OCI-LY1 (cell line): ENCODE measurements around the gene PCDHB10.
"Not testable (repeated sequence)": the region's sequence is repeated elsewhere in the genome, so short reads cannot be mapped to it uniquely, and the experiment has no call there.

Source experiments
- H2AFZ ChIP-seq: fragments of 200-600 bp; sonication (generic), shearing (Covaris generic); 2 replicates; pipeline ENCODE4 v1.6.0; 2014; ENCODE audit warnings: antibody characterized with exemption, mild to moderate bottlenecking, low read length
- H3F3A ChIP-seq: fragments of 200-600 bp; sonication (generic), shearing (Covaris generic); 2 replicates; pipeline ENCODE4 v1.6.0; 2014; ENCODE audit warnings: mild to moderate bottlenecking, antibody characterized with exemption, low read length, moderate library complexity; ENCODE audit not compliant: insufficient read depth
- H3K27ac ChIP-seq: fragments of 200-600 bp; sonication (generic); 2 replicates; pipeline ENCODE4 v1.5.1; 2014; ENCODE audit warnings: low read length, mixed run types, mild to moderate bottlenecking, low read depth; ENCODE audit not compliant: poor library complexity, severe bottlenecking
- H3K27me3 ChIP-seq: fragments of 200-600 bp; sonication (generic); 2 replicates; pipeline ENCODE4 v1.6.0; 2014; ENCODE audit warnings: antibody characterized with exemption, mild to moderate bottlenecking, low read length, moderate library complexity; ENCODE audit not compliant: insufficient read depth
- H3K36me3 ChIP-seq: fragments of 200-600 bp; sonication (generic); 2 replicates; pipeline ENCODE4 v1.6.1; 2014; ENCODE audit warnings: mild to moderate bottlenecking, antibody characterized with exemption, low read length, moderate library complexity, mixed read lengths; ENCODE audit not compliant: insufficient read depth
- H3K4me1 ChIP-seq: fragments of 200-600 bp; sonication (generic); 2 replicates; pipeline ENCODE4 v1.5.1; 2014; ENCODE audit warnings: mild to moderate bottlenecking, low read length, moderate library complexity; ENCODE audit not compliant: insufficient read depth, severe bottlenecking
- H3K4me2 ChIP-seq: fragments of 200-600 bp; sonication (generic), shearing (Covaris generic); 2 replicates; pipeline ENCODE4 v1.6.1; 2014; ENCODE audit warnings: low read length
- H3K4me3 ChIP-seq: fragments of 200-600 bp; sonication (generic); 2 replicates; pipeline ENCODE4 v1.5.1; 2014; ENCODE audit warnings: low read length, low read depth, mild to moderate bottlenecking, mixed read lengths; ENCODE audit not compliant: poor library complexity, severe bottlenecking
- H3K79me2 ChIP-seq: fragments of 200-600 bp; shearing (Covaris generic); 2 replicates; pipeline ENCODE4 v1.6.1; 2016; ENCODE audit warnings: mixed run types, low read length, mixed read lengths; ENCODE audit not compliant: insufficient read depth
- H3K9ac ChIP-seq: fragments of 200-600 bp; sonication (generic), shearing (Covaris generic); 2 replicates; pipeline ENCODE4 v1.6.1; 2014; ENCODE audit warnings: mild to moderate bottlenecking, low read length, mixed read lengths
- H3K9me2 ChIP-seq: fragments of 200-600 bp; sonication (generic), shearing (Covaris generic); 2 replicates; pipeline ENCODE4 v1.6.1; 2014; ENCODE audit warnings: low read depth, mild to moderate bottlenecking, low read length, mixed read lengths
- H3K9me3 ChIP-seq: fragments of 200-600 bp; shearing (Covaris generic); 2 replicates; pipeline ENCODE4 v1.6.1; 2014; ENCODE audit warnings: low read length, mixed read lengths
- H4K20me1 ChIP-seq: fragments of 200-600 bp; sonication (generic), shearing (Covaris generic); 2 replicates; pipeline ENCODE4 v1.6.0; 2016; ENCODE audit warnings: mild to moderate bottlenecking, low read length; ENCODE audit not compliant: insufficient read depth
- CTCF ChIP-seq: fragments of 200-600 bp; sonication (generic), shearing (Covaris generic); IDR thresholded peaks from 2 replicates; pipeline ENCODE4 v1.5.1; 2017; ENCODE audit warnings: mild to moderate bottlenecking, antibody characterized with exemption, low read length, moderate library complexity, mixed read lengths
- EZH2 ChIP-seq: fragments of 200-600 bp; sonication (generic), shearing (Covaris generic); IDR thresholded peaks from 2 replicates; pipeline ENCODE4 v1.8.0; 2017; ENCODE audit warnings: borderline replicate concordance, mixed run types, mild to moderate bottlenecking, antibody characterized with exemption, low read length, moderate library complexity, mixed read lengths

The PCDHB10 gene

DNA sequence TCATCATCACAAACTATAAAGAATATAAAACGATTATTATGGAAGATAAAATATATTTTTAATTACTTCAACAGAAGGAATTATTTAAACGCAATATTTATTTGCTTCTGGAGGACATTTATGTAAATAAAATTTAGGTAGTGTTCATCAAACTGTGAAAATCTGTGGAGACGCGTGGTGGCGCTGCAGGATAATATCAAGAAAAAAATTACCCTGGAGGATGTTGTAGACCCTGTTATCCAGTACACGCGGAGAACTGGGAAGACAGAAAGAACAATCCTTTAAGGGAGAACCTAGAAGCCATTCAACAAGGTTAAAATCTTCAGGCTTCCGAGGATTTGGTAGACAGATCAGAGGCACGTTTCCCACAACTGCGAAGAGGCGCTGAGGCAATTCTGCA lies 16.3 kb downstream of the PCDHB10 start, which contains the start of gene PCDHB12:
PCDHB12 (plus strand) TSS at position 242 of the 400 bp plus-strand sequence. CDS start 189 bp downstream, outside the sequence.
- Histone ChIP-seq H2AFZ (no peak within 1 kb of the TSS), H3K9ac (no peak within 1 kb of the TSS), H3K4me2 (no peak within 1 kb of the TSS), H3K4me3 (no peak within 1 kb of the TSS), H4K20me1 (no peaks in the 10 kb centered on the region), H3K4me1 (no peaks in the 10 kb centered on the region), H3F3A (no peaks in the 10 kb centered on the region), H3K27ac (no peak within 1 kb of the TSS), H3K79me2 (no peaks in the 10 kb centered on the region), H3K36me3 (no peaks in the 10 kb centered on the region), H3K9me3 (no peaks in the 10 kb centered on the region), H3K27me3 (no peaks in the 10 kb centered on the region), H3K9me2 (no peaks in the 10 kb centered on the region)
- TF ChIP-seq CTCF (peak; percentile 34), EZH2 (no peak)

- H2AFZ ChIP-seq, H3K27ac ChIP-seq, H3K79me2 ChIP-seq, H3K27me3 ChIP-seq, H3K9me2 ChIP-seq, H3K9me3 ChIP-seq, H3K36me3 ChIP-seq, H3K4me2 ChIP-seq, H3K9ac ChIP-seq, H3K4me1 ChIP-seq, H4K20me1 ChIP-seq, H3K4me3 ChIP-seq, H3F3A ChIP-seq: not testable (repeated sequence)
Observed at GRCh38 chr5:141210281-141210680, 18.1 kb downstream of the PCDHB10 start.

- H3K9me2 ChIP-seq, H3F3A ChIP-seq, H3K27ac ChIP-seq, H3K79me2 ChIP-seq, H3K9ac ChIP-seq, H3K4me3 ChIP-seq, H3K4me1 ChIP-seq, H2AFZ ChIP-seq, H3K4me2 ChIP-seq, H3K27me3 ChIP-seq, H3K9me3 ChIP-seq, H4K20me1 ChIP-seq, H3K36me3 ChIP-seq: not testable (repeated sequence)
Observed at GRCh38 chr5:141210849-141211248, 18.7 kb downstream of the PCDHB10 start.

DNA sequence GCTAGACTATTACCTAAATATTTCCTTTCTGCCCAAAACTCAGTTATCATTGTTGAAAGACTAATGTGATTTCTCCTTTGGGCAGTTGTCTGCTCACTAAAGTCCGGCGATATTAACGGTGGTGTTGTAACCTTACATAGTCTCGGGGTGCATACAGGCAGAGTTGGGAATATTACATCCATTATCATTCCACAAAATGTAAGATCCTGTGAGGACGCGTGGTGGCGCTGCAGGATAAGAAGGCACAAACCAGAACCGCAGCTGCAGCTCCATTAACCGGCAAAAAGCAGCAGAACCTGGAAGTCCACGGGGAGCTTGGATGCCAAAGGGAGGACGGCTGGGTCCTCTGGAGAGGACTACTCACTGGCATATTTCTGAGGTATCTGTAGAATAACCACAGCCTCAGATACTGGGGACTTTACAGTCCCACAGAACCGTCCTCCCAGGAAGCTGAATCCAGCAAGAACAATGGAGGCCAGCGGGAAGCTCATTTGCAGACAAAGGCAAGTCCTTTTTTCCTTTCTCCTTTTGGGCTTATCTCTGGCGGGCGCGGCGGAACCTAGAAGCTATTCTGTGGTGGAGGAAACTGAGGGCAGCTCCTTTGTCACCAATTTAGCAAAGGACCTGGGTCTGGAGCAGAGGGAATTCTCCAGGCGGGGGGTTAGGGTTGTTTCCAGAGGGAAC lies 21.6 kb downstream of the PCDHB10 start, which contains the start of gene PCDHB13:
PCDHB13 (plus strand) TSS at position 264 of the 684 bp plus-strand sequence; CDS start at position 469, 205 bp downstream.
- not testable (repeated sequence) for H3K4me2 ChIP-seq, H3K27me3 ChIP-seq, H4K20me1 ChIP-seq, H3K9me3 ChIP-seq, H3K27ac ChIP-seq, H3K9me2 ChIP-seq, H3K9ac ChIP-seq, H3K36me3 ChIP-seq, H3K4me1 ChIP-seq, H3F3A ChIP-seq, H2AFZ ChIP-seq, H3K79me2 ChIP-seq, H3K4me3 ChIP-seq
- peak; percentile 26; the same call in 1 of the 2 replicates for TF ChIP-seq CTCF

GRCh38 chr5:141214583-141214982 lies 22.4 kb downstream of the PCDHB10 start:
- not testable (repeated sequence) for H3K27me3 ChIP-seq, H3K4me1 ChIP-seq, H3K4me3 ChIP-seq, H3K9ac ChIP-seq, H3K79me2 ChIP-seq, H3F3A ChIP-seq, H2AFZ ChIP-seq, H3K9me2 ChIP-seq, H4K20me1 ChIP-seq, H3K27ac ChIP-seq, H3K4me2 ChIP-seq, H3K36me3 ChIP-seq, H3K9me3 ChIP-seq

DNA sequence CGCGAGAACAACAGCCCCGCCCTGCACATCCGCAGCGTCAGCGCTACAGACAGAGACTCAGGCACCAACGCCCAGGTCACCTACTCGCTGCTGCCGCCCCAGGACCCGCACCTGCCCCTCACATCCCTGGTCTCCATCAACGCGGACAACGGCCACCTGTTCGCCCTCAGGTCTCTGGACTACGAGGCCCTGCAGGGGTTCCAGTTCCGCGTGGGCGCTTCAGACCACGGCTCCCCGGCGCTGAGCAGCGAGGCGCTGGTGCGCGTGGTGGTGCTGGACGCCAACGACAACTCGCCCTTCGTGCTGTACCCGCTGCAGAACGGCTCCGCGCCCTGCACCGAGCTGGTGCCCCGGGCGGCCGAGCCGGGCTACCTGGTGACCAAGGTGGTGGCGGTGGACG lies 23.4 kb downstream of the PCDHB10 start:
- H3K9ac ChIP-seq, H3K9me2 ChIP-seq, H3K4me1 ChIP-seq, H4K20me1 ChIP-seq, H3K27me3 ChIP-seq, H3K79me2 ChIP-seq, H2AFZ ChIP-seq, H3K27ac ChIP-seq, H3K9me3 ChIP-seq, H3K4me2 ChIP-seq, H3F3A ChIP-seq, H3K4me3 ChIP-seq, H3K36me3 ChIP-seq: not testable (repeated sequence)
